ENCODE data around the gene TBC1D2.

- TF ChIP-seq ZBTB7A (tag by site-specific recombination; IDR thresholded peaks at IDR 0.05; ENCODE audit: low read depth) = no peak
- TF ChIP-seq ZBTB26 (tag by site-specific recombination; optimal IDR thresholded peaks at IDR 0.05) = no peak
- TF ChIP-seq CTCF (tag by site-specific recombination; IDR thresholded peaks at IDR 0.05) = no peak
- TF ChIP-seq ZNF670 (tag by site-specific recombination; IDR thresholded peaks at IDR 0.05; ENCODE audit: low read depth) = no peak
- no peak for TF ChIP-seq OVOL3 (tag by site-specific recombination; IDR thresholded peaks at IDR 0.05)
- no peak for TF ChIP-seq ZNF26 (tag by site-specific recombination; IDR thresholded peaks at IDR 0.05)
- no peak for TF ChIP-seq ZNF768 (tag by site-specific recombination; IDR thresholded peaks at IDR 0.05)
- TF ChIP-seq KLF9 (tag by site-specific recombination; IDR thresholded peaks at IDR 0.05; ENCODE audit: low read depth) = no peak
- TF ChIP-seq ZNF48 (tag by site-specific recombination; IDR thresholded peaks at IDR 0.05) = no peak
- TF ChIP-seq ZNF24 (tag by site-specific recombination; IDR thresholded peaks at IDR 0.05) = no peak
- no peak for TF ChIP-seq ZBTB21 (tag by site-specific recombination; IDR thresholded peaks at IDR 0.05)
- TF ChIP-seq TCF7L2 (IDR thresholded peaks at IDR 0.05; ENCODE audit: borderline replicate concordance, low read depth, low read length) = no peak
These were observed 100.8 kb downstream of the TBC1D2 start for GRCh38 chr9:98154678-98155077.
